Stimulated activated CD8-positive, alpha-beta memory T cell treated with anti-CD3 and anti-CD28 coated beads, Interleukin-7, amount 100 ng/mL, for 4 hours (primary cell): Measurements from ENCODE around the gene CDYL2.
"Not testable (repeated sequence)": the region's sequence is repeated elsewhere in the genome, so short reads cannot be mapped to it uniquely, and the experiment has no call there.

Experiments
- DNase-seq, 2 donors: peaks; one replicate each; pipeline ENCODE4 v3.0.0-alpha.2; 2020; ENCODE audit warnings: low read depth in 2 of 2

Gene CDYL2

DNA sequence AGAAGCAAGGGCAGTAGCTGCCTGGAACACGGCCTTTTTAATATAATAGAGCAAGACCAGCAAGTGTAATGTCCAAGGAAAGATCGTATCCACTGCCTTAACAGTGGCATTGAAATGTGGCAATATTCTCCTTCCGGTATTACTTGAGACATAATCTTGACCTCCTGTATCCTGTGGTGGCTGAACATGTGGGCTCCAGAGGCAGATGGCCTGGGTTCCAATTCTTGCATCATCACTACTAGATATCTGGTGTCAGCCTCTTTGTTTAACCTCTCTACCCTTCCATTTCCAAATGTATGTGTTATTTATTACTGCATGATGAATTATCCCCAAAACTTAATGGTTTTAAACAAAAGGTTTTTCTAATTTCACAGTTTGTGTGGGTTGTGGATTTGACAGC lies 3.5 kb upstream of the CDYL2 start:
- no peak for DNase-seq

DNA sequence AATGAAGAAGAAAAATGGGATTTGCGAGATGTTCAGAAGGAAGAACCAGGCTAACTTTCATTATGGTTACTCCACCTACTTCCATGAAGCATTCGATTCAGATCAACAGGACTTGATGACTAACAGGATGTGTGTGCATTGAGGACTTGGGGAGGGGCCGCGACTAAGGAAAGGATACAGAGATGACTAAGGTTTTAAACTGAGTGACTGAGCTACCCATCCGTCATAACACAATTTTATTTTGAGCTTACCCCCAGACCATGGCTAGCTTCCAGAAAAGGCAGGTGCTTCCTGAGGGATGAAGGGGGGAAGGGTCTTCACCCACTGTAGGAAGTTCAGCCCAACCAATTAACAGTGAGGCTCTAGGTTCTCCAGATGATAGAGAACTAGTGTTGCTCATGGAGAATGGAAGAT lies 2.5 kb upstream of the CDYL2 start:
- peak; percentile 19 to 21 for DNase-seq

DNA sequence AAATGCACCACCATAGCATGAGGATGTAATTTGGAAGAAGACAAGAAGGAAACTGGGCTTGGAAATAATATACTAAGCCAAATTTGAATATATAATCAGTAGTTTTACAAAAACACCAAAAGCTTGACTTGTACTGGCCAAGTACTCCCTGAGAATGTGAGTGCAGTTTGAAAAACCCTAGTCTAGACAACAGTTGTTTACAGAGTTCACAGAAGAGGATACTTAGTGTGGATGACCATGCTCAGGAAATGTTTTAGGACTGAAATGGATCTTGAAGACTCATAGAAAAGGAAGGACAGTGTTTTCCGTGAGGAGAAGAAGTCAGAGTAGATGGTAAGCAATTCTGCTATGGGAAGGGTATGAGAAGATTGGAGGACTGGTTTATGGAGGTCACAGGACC lies 1.9 kb upstream of the CDYL2 start:
- DNase-seq, result no peak

DNA sequence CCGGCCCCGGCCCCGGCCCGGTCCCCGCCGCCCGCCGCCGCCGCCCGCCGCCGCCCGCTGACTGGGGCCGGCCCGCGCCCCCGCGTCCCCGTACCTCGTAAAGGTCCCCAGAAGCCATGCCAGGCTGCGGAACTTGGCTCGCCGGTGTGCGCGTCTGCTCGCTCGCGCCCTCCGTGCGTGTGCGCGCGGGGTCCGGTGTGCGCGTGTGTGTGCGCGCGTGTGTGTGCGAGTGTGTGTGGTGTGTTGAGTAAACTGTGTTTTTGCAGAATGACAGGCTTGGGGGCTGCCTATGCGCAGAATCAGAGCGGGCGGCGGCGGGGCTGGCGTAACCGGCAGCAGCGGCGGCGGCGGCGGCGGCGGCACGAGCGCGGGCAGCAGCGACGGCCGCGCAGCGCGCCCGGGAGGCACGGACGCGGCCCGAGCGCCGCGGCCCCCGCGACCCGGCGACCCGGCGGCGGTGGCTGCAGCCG lies 307 bp downstream of the CDYL2 start:
- DNase-seq, result peak in 1 of 2 donors; percentile 43

DNA sequence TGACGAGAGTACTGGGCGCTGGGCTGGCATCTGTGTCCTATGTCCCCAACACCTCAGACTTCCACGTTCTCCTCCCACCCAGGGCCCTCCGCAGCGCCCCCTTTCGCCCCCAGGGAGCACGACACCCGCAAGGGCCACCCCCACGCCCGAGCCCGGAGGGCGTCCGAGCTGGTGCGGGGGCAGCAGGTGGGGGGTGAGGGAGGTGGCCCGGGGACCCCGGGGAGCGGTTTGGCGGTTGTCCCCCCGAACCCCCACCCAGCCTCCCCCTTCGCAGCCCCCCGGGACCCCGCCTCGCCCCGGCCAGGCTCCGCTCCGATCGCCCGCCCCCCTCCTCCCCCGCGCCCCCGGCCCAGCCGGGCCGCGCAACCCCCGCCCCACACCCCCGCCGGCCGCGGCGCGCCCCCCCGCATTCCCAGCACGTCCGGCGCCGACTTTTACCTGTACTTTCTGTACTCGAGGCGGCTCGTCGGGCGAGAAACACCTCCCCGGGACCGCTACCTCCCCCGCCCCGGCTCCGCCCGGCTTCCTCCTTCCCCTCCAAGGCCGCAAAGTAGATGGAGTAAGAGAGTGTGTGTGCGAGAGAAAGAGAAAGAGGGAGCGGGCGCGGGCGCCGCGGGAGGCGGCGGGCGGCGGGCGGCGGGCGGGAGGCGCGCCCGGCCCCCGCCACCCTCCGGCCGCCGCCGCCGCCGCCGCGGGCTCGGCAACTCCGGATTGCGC lies 901 bp downstream of the CDYL2 start:
- DNase-seq, result peak in 1 of 2 donors; percentile 23

DNA sequence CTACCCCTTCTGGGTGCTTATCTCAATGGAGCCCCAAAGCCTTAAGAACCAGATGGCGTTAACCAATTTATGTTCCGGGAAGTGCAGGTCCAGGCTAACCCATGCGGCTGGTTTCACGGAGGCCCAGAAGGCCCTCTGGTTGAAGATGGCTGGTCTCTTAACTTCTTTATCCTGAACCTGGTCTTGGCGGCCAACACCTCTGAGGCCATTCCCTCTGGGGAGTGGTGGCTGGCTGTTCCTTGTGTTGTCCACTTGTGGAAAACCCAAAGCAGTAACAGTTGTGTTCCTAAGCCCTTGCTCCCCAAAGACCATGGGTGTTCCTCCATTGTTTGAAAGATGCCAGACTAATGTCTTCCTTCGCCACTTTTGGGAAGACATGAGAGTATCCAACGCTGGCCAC lies 1.5 kb downstream of the CDYL2 start:
- DNase-seq, result no peak

DNA sequence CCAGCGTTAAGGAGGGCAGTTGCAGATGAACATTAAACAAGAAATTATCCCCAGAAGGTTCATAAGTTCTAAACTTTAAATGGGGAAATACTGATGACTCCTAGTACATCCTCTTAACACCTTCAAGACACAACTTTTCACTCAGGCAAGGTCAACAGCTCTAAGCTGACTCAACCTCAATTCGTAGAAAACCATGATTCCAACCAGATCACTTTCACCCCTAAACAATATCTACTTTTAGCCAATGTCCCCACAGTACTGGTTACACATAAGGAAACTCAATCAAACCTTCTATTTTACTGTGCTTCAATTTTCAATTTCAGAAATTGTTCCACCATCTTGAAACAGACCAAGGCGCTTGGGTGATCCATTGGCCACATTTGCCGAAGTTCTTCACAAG lies 2.3 kb downstream of the CDYL2 start:
- no peak for DNase-seq

DNA sequence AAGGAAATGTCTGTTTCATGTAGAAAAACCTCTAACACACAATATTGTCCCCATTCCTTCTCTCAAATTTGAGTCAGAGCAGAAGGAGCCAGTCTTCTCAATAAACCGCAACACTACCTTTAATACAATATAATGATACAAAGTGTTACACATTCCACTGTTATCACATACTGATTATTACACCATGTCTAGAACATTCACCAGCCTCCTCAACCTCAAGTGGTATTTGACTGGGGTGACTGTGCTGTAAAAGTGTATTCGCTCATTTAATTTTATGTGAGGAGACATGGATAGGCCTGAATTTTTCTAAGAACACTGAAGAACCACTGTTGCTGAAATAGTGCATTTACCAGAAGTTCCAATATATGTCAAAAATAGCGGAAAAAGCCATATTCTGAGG lies 10.3 kb downstream of the CDYL2 start:
- DNase-seq, result no peak

DNA sequence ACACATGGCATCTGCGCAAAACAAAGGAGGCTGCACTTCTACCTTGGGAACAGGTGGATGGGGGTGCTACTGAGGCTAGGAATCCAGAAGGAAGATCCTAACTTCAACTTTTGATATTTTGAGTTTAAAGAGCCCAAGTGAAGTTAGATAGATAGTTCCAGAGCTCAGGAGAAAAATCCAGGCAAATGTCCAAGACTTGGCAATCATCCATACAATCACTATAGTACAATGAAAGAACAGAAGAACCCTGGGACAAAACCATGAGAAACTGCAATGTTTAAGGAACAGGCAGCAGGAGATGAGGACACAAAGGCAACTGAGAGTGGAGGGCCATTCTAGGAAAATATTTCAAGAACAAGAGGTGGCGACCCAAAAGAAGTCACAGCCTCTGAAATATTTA lies 12.4 kb downstream of the CDYL2 start:
- no peak for DNase-seq

DNA sequence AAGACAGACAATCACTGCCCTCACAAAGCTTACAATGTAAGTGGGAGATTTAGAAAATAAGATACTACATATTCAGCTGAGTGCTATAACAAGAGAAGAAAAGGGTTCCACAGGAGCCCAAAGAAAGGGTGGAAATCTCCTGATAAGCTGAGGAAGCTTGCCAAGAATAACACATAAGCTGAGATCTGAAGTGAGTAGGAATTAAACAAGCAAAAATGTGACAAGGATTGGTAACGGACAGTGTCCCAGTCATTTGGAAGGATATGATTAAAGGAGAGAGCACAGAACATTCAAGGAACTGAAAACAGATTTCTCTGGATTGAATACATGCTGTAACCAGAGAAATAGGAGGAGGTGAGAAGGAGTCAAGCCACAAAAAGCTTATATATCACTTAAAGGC lies 13.0 kb downstream of the CDYL2 start:
- DNase-seq, result no peak

DNA sequence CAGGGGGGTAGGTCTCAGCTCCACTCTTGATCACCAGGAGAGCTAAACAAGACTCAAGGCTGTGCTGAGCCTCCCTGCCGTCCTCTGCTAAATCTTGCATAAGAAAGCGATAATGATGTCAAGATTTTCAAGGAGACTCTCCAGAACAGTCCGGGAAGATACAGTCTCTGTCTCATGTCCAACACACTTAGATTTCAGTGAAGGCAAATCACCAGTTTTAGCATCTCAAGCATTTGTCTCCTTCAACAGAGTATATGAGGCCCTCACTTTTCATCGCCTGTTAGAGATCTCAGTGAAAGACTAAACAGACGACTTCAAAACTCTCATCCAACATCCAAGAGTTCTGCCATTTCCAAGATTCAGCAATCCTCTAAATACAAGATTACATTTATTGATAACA lies 13.6 kb downstream of the CDYL2 start:
- no peak for DNase-seq

DNA sequence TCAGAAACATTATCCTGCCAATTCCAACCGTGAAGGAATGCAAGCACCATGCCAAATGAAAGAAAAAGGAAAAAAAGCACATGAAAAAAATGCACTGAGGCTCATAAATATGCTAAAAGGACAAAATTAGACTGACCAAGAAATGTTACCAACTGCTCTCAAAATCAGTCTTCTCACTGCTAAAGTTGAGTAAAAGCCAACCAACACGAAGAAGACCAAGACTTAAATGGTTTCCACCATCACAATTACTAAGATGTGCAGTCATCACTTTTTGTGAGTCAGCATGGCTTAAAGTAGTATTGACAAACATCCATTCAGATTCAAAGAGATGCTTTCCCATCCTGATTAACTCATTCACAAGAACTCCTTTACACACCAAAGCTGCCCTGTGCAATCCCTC lies 16.4 kb downstream of the CDYL2 start:
- DNase-seq, result no peak

DNA sequence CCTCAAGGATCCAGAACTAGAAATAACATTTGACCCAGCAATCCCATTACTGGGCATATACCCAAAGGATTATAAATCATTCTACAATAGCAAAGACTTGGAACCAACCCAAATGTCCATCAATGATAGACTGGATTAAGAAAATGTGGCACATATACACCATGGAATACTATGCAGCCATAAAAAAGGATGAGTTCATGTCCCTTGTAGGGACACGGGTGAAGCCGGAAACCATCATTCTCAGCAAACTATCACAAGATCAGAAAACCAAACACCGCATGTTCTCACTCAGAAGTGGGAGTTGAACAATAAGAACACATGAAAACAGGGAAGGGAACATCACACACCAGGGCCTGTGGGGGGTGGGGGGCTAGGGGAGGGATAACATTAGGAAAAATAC lies 17.8 kb downstream of the CDYL2 start:
- DNase-seq, result not testable (repeated sequence)

DNA sequence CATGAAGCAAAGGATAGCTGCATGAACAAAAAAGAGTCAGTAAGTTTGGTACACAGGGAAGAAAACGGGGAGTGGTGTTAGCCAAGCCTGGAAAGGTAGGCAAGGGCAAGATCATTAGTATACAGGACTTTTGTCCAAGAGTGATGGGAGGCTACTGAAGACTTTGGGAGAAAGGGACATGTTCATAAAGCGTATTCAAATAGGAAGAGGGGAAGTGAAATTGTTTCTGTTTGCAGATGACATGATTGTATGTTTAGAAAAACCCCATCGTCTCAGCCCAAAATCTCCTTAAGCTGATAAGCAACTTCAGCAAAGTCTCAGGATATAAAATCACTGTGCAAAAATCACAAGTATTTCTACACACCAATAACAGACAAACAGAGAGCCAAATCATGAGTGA lies 19.4 kb downstream of the CDYL2 start:
- no peak for DNase-seq

DNA sequence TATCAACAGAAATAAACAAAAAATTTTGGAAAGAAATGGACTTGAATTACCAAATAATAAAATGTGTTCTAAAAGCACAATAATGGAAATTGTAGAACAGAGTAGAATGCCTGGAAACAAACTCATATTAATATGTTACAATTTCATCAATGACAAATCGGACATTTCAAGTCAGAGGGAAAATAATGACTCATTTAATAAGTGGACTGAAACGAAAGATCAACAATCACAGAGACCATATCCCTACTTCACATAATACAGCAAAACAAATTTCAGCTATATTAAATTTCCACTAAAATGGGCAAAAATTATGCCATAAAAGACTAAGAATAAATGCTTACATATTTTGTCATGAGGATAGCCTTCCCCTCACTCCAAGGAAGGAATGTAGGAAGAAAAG lies 25.7 kb downstream of the CDYL2 start:
- no peak for DNase-seq

DNA sequence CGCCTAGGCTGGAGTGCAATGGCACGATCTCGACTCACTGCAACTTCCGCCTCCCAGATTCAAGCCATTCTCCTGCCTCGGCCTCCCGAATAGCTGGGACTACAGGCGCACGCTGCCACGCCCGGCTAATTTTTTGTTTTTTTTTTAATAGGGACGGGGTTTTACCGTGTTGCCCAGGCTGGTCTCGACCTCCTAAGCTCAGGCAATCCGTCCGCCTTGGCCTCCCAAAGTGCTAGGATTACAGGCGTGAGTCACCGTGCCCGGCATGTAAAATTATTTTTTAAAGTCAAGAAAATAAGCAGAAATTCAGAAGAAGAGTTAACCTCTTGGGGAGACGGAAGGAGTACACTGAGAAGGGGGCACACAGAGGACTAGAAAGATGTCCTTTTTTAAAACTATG lies 27.5 kb downstream of the CDYL2 start:
- DNase-seq, result no peak

DNA sequence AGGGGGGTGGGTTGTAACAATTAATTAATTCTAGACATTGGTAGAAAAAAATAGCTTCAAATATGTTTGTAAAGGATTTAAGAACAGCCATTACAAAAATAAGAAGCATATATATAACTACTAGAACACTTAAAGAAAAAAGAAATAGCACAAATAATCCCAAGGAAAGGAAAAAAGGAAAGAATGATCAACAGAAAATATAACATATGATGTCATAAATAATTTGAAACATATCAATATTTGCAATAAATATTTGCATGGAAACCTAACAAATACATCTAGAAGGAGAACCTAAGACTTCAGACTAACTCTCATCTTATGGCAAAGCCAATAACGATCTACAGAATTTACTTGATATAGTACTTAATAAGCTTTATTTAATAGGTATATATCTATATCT lies 28.9 kb downstream of the CDYL2 start:
- DNase-seq, result no peak

DNA sequence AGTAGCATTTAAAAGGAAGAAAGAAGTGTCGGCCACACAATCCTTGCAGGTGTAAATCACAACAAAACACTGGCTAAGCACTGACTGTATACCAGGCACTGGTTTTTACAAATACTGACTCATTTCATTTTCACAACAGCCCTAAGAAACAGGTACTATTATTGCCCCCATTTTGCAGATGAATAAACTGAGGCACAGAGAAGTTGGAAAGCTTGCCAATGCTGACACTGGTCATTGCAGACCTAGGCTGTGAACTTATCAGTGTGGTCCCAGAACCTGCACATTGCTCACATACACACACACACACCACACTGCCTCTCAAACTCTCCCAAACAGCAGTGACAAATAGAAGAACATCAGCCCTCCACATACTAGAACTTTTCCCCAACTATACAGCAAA lies 37.6 kb downstream of the CDYL2 start:
- no peak for DNase-seq

DNA sequence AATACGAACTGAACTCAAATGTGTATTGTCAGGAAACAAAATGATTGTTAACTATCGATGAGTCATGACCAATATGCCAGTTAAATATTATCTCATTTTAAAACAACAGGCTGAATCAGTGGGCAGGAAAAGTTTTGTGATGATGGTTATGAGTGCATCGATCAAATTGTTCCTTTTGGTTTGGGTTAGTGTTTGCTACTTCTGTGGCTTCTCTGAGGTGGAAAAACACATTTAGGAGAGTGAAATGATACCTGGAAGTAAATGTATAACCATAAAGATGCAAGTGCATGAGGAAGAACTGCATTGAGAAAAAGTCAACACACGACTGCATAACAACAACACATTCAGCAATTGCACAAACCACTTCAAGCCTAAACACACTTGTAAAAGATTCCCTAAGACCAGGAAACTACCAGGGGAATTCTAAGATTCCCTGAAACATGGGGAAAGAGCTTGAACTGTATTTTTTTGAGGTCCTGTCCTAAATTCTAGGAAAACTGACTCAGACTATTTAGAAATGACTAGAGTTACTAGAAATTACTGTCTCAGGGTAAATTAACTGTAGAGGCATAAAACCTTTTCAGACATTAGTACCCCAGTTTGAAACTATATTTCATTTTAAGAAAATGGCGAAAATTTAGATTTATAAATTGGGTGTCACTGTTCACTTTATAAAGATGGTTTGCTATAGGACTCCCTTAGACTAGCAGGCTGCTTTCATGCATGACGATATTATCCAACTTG lies 44.8 kb downstream of the CDYL2 start:
- DNase-seq, result no peak

DNA sequence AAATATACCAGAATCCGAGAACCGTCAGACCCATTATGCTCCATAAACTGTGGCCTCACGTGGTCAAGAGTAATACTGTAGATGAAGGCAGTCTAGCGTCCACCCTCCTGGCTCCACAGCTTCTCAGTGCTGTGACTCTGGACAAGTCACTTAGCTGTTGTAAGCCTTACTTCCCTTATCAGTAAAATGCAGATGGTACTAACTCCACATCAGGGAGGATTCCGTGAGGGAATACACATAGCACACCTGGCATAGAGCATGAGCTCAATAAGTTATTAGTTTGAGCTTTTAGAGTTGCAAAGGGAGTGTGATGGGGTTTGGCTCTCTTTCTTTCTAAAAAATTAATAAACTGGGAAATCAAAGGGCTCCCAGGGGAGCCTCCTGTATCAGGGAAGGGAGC lies 49.9 kb downstream of the CDYL2 start:
- DNase-seq, result no peak

DNA sequence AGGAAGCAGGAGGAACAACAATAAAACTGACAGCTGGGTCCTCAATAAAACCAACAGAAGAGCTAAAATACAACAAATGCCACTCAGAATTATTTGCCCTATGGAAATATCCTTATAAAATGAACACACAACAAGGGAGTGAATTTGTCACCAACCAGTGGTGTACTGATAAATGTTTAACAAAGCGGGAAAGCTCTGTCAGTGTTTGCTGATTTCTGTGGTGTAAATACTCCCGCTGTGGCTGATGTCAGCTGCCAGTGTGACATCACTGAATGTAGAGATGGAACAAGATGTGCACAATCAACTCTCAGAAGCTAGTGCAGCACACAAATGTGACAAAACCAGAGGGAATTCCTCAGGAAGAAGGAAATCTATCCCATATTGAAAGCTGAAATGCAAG lies 51.9 kb downstream of the CDYL2 start:
- DNase-seq, result no peak

DNA sequence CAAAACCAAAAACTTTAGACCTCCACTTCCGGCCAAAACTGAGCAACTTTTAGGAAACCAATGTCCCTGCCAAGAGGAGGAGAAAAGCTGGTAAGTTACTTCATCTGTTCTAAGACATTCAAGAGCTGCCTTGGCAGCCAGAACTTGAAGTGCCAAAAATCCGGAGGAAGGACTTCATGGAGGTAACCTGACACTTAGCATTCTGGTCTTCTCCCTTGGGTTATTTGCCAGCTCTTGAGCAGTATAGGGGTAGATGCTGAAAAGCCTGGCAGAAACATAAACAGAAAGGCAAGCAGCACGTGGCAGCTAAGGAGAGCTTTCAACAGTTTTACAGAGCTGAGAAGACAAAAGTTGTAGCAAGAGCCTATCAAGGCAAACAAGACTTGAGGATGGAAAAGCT lies 53.2 kb downstream of the CDYL2 start:
- DNase-seq, result no peak

DNA sequence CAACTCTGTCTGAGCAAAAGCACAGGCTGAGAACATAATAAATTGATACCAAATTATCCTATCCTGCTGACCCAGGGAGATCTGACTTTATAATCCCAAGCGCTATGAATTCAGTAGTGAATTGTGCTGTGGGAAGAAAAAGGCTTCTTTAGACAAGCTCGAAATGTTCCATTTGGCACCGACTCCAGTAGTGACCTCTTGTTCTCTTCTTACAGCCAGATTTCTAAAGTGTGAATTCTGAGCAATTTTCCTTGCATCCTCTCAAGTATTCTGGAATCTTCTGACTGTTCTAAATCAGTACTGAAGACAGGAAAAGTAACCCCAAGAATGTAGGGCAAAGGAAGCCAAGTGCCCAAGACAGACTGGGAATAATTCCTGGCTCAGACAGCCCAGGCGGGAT lies 58.2 kb downstream of the CDYL2 start:
- DNase-seq, result no peak

DNA sequence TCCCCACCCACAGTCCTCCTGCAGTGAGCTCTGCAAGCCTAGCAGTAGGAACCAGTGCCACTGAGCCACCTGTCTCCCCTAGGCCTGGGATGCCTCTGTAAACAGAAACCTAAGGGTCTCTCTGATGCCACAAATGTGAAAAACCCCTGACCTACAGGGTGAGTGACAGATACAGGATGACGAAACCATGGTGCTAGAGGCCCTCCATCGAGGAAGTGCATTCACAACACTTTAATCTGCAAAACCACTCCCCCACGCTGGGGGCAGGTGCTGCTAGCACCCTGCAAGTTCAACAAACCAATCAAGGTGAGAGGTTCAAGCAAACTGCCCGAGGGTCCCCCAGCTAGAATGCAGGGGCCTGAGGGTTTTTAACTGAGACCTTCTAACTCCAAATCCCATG lies 59.5 kb downstream of the CDYL2 start:
- DNase-seq, result no peak
